Activated gamma-delta T cell treated with Interleukin-2 at 50 U/mL for 16 hours (primary cell): ENCODE results near the gene CST9L.
A peak's percentile ranks its signal among the peaks of the same experiment; 100 is the strongest.

Experiments
- DNase-seq: peaks from one replicate; pipeline ENCODE4 v3.0.0-alpha.2; 2020

The CST9L gene

GRCh38 chr20:23568320-23568970, at the start of gene CST9L:
CST9L (minus strand) TSS chr20:23568484; CDS start chr20:23568450, 34 bp downstream.
- no peak for DNase-seq

- DNase-seq = no peak
Measured at GRCh38 chr20:23614163-23614562, 45.9 kb upstream of the CST9L start.

GRCh38 chr20:23613676-23614075, 45.4 kb upstream of the CST9L start:
- no peak for DNase-seq

GRCh38 chr20:23612396-23612795, 44.1 kb upstream of the CST9L start:
- DNase-seq = no peak

- DNase-seq = no peak
Measured at GRCh38 chr20:23609486-23610109, 41.3 kb upstream of the CST9L start.

- no peak for DNase-seq
Measured at GRCh38 chr20:23608251-23608846, 40.1 kb upstream of the CST9L start.

- DNase-seq = no peak
Measured at GRCh38 chr20:23607497-23608245, 39.4 kb upstream of the CST9L start.

- DNase-seq = peak; percentile 54
Measured at GRCh38 chr20:23606652-23607049, 38.4 kb upstream of the CST9L start.

GRCh38 chr20:23605867-23606651, 37.8 kb upstream of the CST9L start, which contains the start of gene CST9:
CST9 (minus strand) TSS chr20:23605917; CDS start chr20:23605864, 53 bp downstream.
- DNase-seq = no peak

GRCh38 chr20:23604306-23604705, 36.0 kb upstream of the CST9L start:
- no peak for DNase-seq

- DNase-seq = no peak
Measured at GRCh38 chr20:23603321-23603720, 35.0 kb upstream of the CST9L start.

GRCh38 chr20:23602699-23603098, 34.4 kb upstream of the CST9L start:
- no peak for DNase-seq

GRCh38 chr20:23602241-23602640, 34.0 kb upstream of the CST9L start:
- DNase-seq = no peak

- no peak for DNase-seq
Measured at GRCh38 chr20:23601715-23602114, 33.4 kb upstream of the CST9L start.

GRCh38 chr20:23598481-23598880, 30.2 kb upstream of the CST9L start:
- no peak for DNase-seq

GRCh38 chr20:23596579-23597250, 28.4 kb upstream of the CST9L start:
- no peak for DNase-seq

- DNase-seq = no peak
Measured at GRCh38 chr20:23595941-23596340, 27.7 kb upstream of the CST9L start.

- DNase-seq = no peak
Measured at GRCh38 chr20:23588434-23589403, 20.4 kb upstream of the CST9L start.

- DNase-seq = no peak
Measured at GRCh38 chr20:23587631-23588030, 19.3 kb upstream of the CST9L start.

GRCh38 chr20:23586735-23587525, 18.6 kb upstream of the CST9L start:
- no peak for DNase-seq
